IMR-90 (cell line): ENCODE data around the gene ALB. TPM values are rescaled to one million over a fixed set of nuclear protein-coding genes. Genes with fewer than 3 reads are reported as not detected.

Source experiments
- ATAC-seq: fragments of 200-7000 bp; cut with Tn5 transposase; 2 replicates; pipeline ENCODE4 v1.9.1; 2020; ENCODE audit warnings: low read depth, mild to moderate bottlenecking, moderate library complexity
- BruUV-seq: library from RNA; stranded (reverse); fragments of 400-500 nt; replicated peaks from 2 replicates; lab custom pipeline; 2021; lab: Mats Ljungman, UMichigan
- CTCF ChIA-PET: fragments of 300-600 bp; formaldehyde crosslinking; extraction: SDS; loops from one replicate; lab custom pipeline; 2021; ENCODE audit warnings: antibody characterized with exemption; lab: Yijun Ruan, JAX
- POLR2A ChIA-PET: fragments of 300-600 bp; sonication (Branson Sonifier 250); formaldehyde crosslinking; loops from one replicate; lab custom pipeline; 2022; ENCODE audit warnings: antibody characterized with exemption; ENCODE audit not compliant: unreplicated experiment; lab: Charles Lee
- DNase-seq: peaks from one replicate; pipeline ENCODE4 v3.0.0; 2013
- H2AFZ ChIP-seq: replicated peaks from 2 replicates; pipeline ENCODE3; 2013; ENCODE audit warnings: low read length, mild to moderate bottlenecking; ENCODE audit not compliant: poor library complexity
- H2AK5ac ChIP-seq: 2 replicates; pipeline ENCODE4 v1.6.1; 2013; ENCODE audit warnings: low read depth, low read length, inconsistent platforms
- H2AK9ac ChIP-seq: replicated peaks from 2 replicates; pipeline ENCODE3; 2013; ENCODE audit warnings: mild to moderate bottlenecking, low read depth, low read length, moderate library complexity; ENCODE audit not compliant: poor library complexity
- H2BK120ac ChIP-seq: 2 replicates; pipeline ENCODE4 v1.6.1; 2013; ENCODE audit warnings: low read depth, low read length, inconsistent platforms
- H2BK15ac ChIP-seq: 3 replicates; pipeline ENCODE4 v1.6.1; 2013; ENCODE audit warnings: low read depth, low read length, inconsistent platforms
- H2BK20ac ChIP-seq: 2 replicates; pipeline ENCODE4 v1.6.1; 2013; ENCODE audit warnings: low read depth, mild to moderate bottlenecking, inconsistent platforms, low read length, moderate library complexity
- H2BK5ac ChIP-seq: 2 replicates; pipeline ENCODE4 v1.6.1; 2013; ENCODE audit warnings: mild to moderate bottlenecking, low read depth, low read length, inconsistent platforms; ENCODE audit not compliant: poor library complexity, severe bottlenecking
- H3K14ac ChIP-seq: replicated peaks from 2 replicates; pipeline ENCODE4 v1.6.1; 2013; ENCODE audit warnings: low read depth, low read length, inconsistent platforms
- H3K18ac ChIP-seq: 2 replicates; pipeline ENCODE4 v1.6.1; 2013; ENCODE audit warnings: low read depth, low read length, control low read depth
- H3K23ac ChIP-seq: 2 replicates; pipeline ENCODE4 v1.6.1; 2013; ENCODE audit warnings: low read depth, low read length, inconsistent platforms
- H3K27ac ChIP-seq: 2 replicates; pipeline ENCODE4 v1.5.1; 2013; ENCODE audit warnings: mild to moderate bottlenecking, control low read depth, low read length; ENCODE audit not compliant: insufficient read depth
- H3K27me3 ChIP-seq: 2 replicates; pipeline ENCODE4 v1.6.1; 2013; ENCODE audit warnings: low read length; ENCODE audit not compliant: control insufficient read depth, insufficient read depth
- H3K36me3 ChIP-seq: 2 replicates; pipeline ENCODE4 v1.6.1; 2013; ENCODE audit warnings: low read length, mixed read lengths; ENCODE audit not compliant: control insufficient read depth, insufficient read depth
- H3K4ac ChIP-seq: 2 replicates; pipeline ENCODE4 v1.6.1; 2013; ENCODE audit warnings: low read depth, low read length, inconsistent platforms
- H3K4me1 ChIP-seq: 2 replicates; pipeline ENCODE4 v1.6.1; 2013; ENCODE audit warnings: low read length, mixed read lengths; ENCODE audit not compliant: control insufficient read depth, insufficient read depth
- H3K4me2 ChIP-seq: 2 replicates; pipeline ENCODE4 v1.6.1; 2013; ENCODE audit warnings: low read depth, mild to moderate bottlenecking, control low read depth, low read length, moderate library complexity
- H3K4me3 ChIP-seq: 2 replicates; pipeline ENCODE4 v1.5.1; 2013; ENCODE audit warnings: low read depth, mild to moderate bottlenecking, control low read depth, low read length, moderate library complexity; ENCODE audit not compliant: insufficient read depth
- H3K56ac ChIP-seq: 2 replicates; pipeline ENCODE4 v1.6.1; 2013; ENCODE audit warnings: low read length, inconsistent platforms; ENCODE audit not compliant: insufficient read depth; ENCODE audit errors: extremely low read depth
- H3K79me1 ChIP-seq, 2 experiments: 2 replicates each; pipeline ENCODE4 v1.6.1; 2013; ENCODE audit warnings: low read length in 2 of 2, inconsistent platforms in 1 of 2, low read depth in 1 of 2
- H3K9ac ChIP-seq: 2 replicates; pipeline ENCODE4 v1.6.1; 2013; ENCODE audit warnings: low read depth, low read length, control low read depth
- H3K9me1 ChIP-seq: 2 replicates; pipeline ENCODE4 v1.6.1; 2013; ENCODE audit warnings: low read length, inconsistent platforms; ENCODE audit not compliant: insufficient read depth
- H3K9me3 ChIP-seq: 2 replicates; pipeline ENCODE4 v1.6.1; 2013; ENCODE audit warnings: low read length; ENCODE audit not compliant: control insufficient read depth, insufficient read depth
- H4K20me1 ChIP-seq: 2 replicates; pipeline ENCODE4 v1.6.1; 2013; ENCODE audit warnings: low read length, inconsistent platforms; ENCODE audit not compliant: insufficient read depth
- H4K5ac ChIP-seq: 2 replicates; pipeline ENCODE4 v1.6.1; 2013; ENCODE audit warnings: mild to moderate bottlenecking, low read depth, low read length, control low read depth
- H4K8ac ChIP-seq, 2 experiments: 2 replicates each; pipeline ENCODE4 v1.6.1; 2013; ENCODE audit warnings: low read depth in 2 of 2, low read length in 2 of 2, control low read depth in 1 of 2, inconsistent platforms in 1 of 2
- H4K91ac ChIP-seq: 2 replicates; pipeline ENCODE4 v1.6.1; 2013; ENCODE audit warnings: low read depth, low read length, inconsistent platforms; ENCODE audit not compliant: insufficient read depth
- BHLHE40 ChIP-seq: fragments of 150-350 bp; IDR thresholded peaks from 2 replicates; pipeline ENCODE4 v1.6.1; 2016; ENCODE audit warnings: mild to moderate bottlenecking, low read depth, low read length
- CEBPB ChIP-seq: IDR thresholded peaks from 2 replicates; pipeline ENCODE4 v1.6.1; 2012; ENCODE audit warnings: low read depth, low read length, improper control_type of control experiment
- CHD1 ChIP-seq: IDR thresholded peaks from 2 replicates; pipeline ENCODE4 v1.6.1; 2012; ENCODE audit warnings: low read depth, low read length, improper control_type of control experiment
- CTCF ChIP-seq: conservative IDR thresholded peaks from 2 replicates; pipeline ENCODE4 v1.5.1; 2012; ENCODE audit warnings: mild to moderate bottlenecking, low read depth, low read length, improper control_type of control experiment
- MAFK ChIP-seq: IDR thresholded peaks from 2 replicates; pipeline ENCODE4 v1.6.1; 2012; ENCODE audit warnings: low read depth, low read length, improper control_type of control experiment
- RFX5 ChIP-seq: IDR thresholded peaks from 2 replicates; pipeline ENCODE4 v1.8.0; 2012; ENCODE audit warnings: low read depth, mild to moderate bottlenecking, low read length, moderate library complexity
- SMC3 ChIP-seq: fragments of 150-350 bp; IDR thresholded peaks from 2 replicates; pipeline ENCODE4 v1.6.1; 2016; ENCODE audit warnings: low read depth, mild to moderate bottlenecking, antibody characterized with exemption, low read length, moderate library complexity
- dilution Hi-C: fragments of 300-500 bp; cut with HindIII; formaldehyde crosslinking; loops from one replicate; pipeline ENCODE4 v1.14.3; 2018; ENCODE audit warnings: low sequenced_read_pairs; ENCODE audit not compliant: unreplicated experiment
- in situ Hi-C: fragments of 300-500 bp; cut with MboI; formaldehyde crosslinking; loops from 3 replicates; pipeline ENCODE4 v1.14.3; 2019; ENCODE audit warnings: low sequenced_read_pairs, inconsistent platforms, mixed read lengths
- intact Hi-C: fragments of 100-400 bp; cut with micrococcal nuclease; formaldehyde crosslinking; loops from 2 replicates; pipeline ENCODE4 v1.10.0; 2022
- polyA plus RNA-seq, 3 experiments: library from polyadenylated mRNA; depleted of rRNA; stranded (reverse); fragments of >200 nt; gene quantifications; 2 replicates each; pipeline ENCODE4 v1.2.3, GENCODE V29; 2012; ENCODE audit warnings: low replicate concordance in 1 of 3
- total RNA-seq: library from RNA; depleted of rRNA; stranded (reverse); fragments of >200 nt; gene quantifications from 2 replicates; pipeline ENCODE4 v1.2.3, GENCODE V29; 2012
- TF ChIP-seq, protein P1 (sequence below): fragments of 150-350 bp; IDR thresholded peaks from 2 replicates; pipeline ENCODE4 v1.6.1; 2017; ENCODE audit warnings: mild to moderate bottlenecking, antibody characterized with exemption, low read length, low read depth

ALB gene
- total and polyA plus RNA-seq, 2 of the 4 experiments (the other 2 are of a cell fraction) = not detected

- intact Hi-C loops (loop anchor here (5.0 kb wide), 1 partner anchor 111 kb away; no protein-coding TSS in a partner anchor), in situ Hi-C loops (no loop called here), dilution Hi-C loops (no loop called here)
- Histone ChIP-seq H2BK5ac (no peak overlapping the region), H3K27ac (no peak overlapping the region), H3K4ac (no peak overlapping the region), H3K9me3 (no peaks in the 10 kb centered on the region), H3K36me3 (no peaks in the 10 kb centered on the region), H2BK120ac (no peak overlapping the region), H3K9ac (no peak overlapping the region), H3K4me3 (no peak overlapping the region), H4K20me1 (no peaks in the 10 kb centered on the region), H4K5ac (no peak overlapping the region), H4K8ac (no peak overlapping the region), H3K56ac (no peak overlapping the region), H3K9me1 (no peaks in the 10 kb centered on the region), H3K4me1 (peaks cover 3% of the 10 kb centered on the region), H3K4me2 (no peak overlapping the region), H3K14ac (no peak overlapping the region), H2BK15ac (no peak overlapping the region), H4K91ac (no peak overlapping the region), H2AFZ (no peak overlapping the region), H3K23ac (no peak overlapping the region), H2AK9ac (no peak overlapping the region), H2BK20ac (no peak overlapping the region), H3K27me3 (no peaks in the 10 kb centered on the region; the same call in 1 of the 2 replicates), H3K79me1 (no peaks in the 10 kb centered on the region), H3K18ac (no peak overlapping the region), H2AK5ac (no peak overlapping the region)
- DNase-seq (no peak), ATAC-seq (no peak)
- TF ChIP-seq, protein P1, sequence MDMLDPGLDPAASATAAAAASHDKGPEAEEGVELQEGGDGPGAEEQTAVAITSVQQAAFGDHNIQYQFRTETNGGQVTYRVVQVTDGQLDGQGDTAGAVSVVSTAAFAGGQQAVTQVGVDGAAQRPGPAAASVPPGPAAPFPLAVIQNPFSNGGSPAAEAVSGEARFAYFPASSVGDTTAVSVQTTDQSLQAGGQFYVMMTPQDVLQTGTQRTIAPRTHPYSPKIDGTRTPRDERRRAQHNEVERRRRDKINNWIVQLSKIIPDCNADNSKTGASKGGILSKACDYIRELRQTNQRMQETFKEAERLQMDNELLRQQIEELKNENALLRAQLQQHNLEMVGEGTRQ = no peak
- TF ChIP-seq SMC3 = no peak
- TF ChIP-seq BHLHE40 = no peak
- TF ChIP-seq RFX5 = no peak
- no peak for TF ChIP-seq CHD1
- TF ChIP-seq CEBPB = no peak
- TF ChIP-seq CTCF = no peak
- TF ChIP-seq MAFK = no peak
- CTCF ChIA-PET = no interaction called here
- POLR2A ChIA-PET = no interaction called here
- BruUV-seq = no TSS peak
Measured at GRCh38 chr4:73453701-73454005, 49.6 kb downstream of the ALB start.
